ENCODE measurements around the gene IKZF5.

IKZF5 gene

DNA sequence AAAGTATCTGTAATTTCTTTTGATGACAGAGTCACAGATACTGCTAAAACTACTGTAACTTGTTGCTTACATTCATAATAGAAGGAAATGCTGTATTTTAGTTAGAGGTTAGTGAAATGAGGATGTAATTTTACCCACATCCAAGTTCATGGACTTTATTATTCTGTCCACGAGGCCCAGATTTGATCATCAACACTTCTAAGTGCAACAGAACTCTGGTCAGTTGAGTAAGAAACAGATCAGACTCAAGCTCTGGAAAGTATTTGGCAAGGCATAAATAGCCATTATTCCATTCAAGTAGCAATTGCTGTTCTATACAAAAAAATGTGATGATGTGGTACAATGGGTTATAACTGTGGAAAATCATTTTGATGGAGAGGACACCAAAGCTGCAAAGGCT is 22.5 kb upstream of the IKZF5 start:
- H3K9me3 ChIP-seq (ENCODE audit: insufficient read depth, low read depth, low read length): no peaks in the 10 kb centered on the region
- no peak overlapping the region for H3K27ac ChIP-seq (ENCODE audit: low read length)
- H3K4me3 ChIP-seq (ENCODE audit: low read length): no peak overlapping the region
- no peaks in the 10 kb centered on the region for H3K27me3 ChIP-seq (ENCODE audit: insufficient read depth, low read length)
- H3K36me3 ChIP-seq (ENCODE audit: insufficient read depth, low read depth, low read length): peaks cover 6% of the 10 kb centered on the region
- no peak overlapping the region for H3K9ac ChIP-seq (ENCODE audit: low read depth, low read length)
- H3K4me1 ChIP-seq (ENCODE audit: insufficient read depth, low read length): no peaks in the 10 kb centered on the region

DNA sequence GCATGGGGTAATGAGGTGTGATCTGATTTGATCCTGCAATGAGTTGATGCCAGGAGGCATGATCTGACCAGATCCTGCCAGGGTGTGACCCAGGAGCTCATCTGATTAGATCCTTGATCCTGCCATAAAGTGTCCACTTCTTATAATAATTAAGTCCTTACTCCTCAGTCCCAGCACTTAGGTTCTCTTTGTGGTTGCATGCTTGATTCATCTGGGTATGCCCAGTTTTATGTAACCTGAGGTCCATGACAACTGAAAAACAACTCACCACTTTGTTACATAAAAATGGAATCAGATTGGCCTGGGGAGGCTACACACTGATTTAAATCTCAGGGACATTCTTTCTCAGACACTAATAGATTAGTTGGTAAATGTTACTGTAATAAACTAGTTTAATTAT is 19.3 kb upstream of the IKZF5 start:
- no peak overlapping the region for H3K27ac ChIP-seq (ENCODE audit: low read length)

DNA sequence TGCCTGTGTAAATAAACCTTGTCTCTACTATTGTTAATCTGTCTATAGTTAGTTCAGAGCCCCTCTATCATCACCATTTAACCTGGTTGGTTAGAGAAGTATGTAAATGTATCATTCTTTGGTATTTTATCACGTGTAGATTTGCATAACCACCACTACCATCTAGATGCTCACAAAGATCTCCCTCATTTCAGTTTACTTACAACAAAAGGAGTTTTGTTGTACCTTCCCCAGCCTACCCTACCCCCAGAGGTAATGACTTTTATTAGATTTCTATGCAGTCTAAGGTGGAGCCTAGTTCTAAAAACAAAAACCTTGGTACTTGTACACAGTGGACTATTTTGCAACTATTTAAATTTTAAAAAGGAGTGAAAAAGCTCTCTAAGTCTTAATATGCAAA is 17.7 kb upstream of the IKZF5 start:
- Histone ChIP-seq H3K36me3 (ENCODE audit: insufficient read depth, low read depth, low read length) (no peaks in the 10 kb centered on the region), H3K4me1 (ENCODE audit: insufficient read depth, low read length) (peaks cover 4% of the 10 kb centered on the region; the same call in 1 of the 2 replicates), H3K9me3 (ENCODE audit: insufficient read depth, low read depth, low read length) (no peaks in the 10 kb centered on the region), H3K9ac (ENCODE audit: low read depth, low read length) (no peak overlapping the region), H3K4me3 (ENCODE audit: low read length) (no peak overlapping the region), H3K27ac (ENCODE audit: low read length) (no peak overlapping the region), H3K27me3 (ENCODE audit: insufficient read depth, low read length) (peaks cover 7% of the 10 kb centered on the region; the same call in 1 of the 2 replicates)

More for the DNA sequence above, 19.3 kb upstream of the IKZF5 start:
- no peak overlapping the region for H3K4me3 ChIP-seq (ENCODE audit: low read length)
- no peaks in the 10 kb centered on the region for H3K9me3 ChIP-seq (ENCODE audit: insufficient read depth, low read depth, low read length)
- H3K36me3 ChIP-seq (ENCODE audit: insufficient read depth, low read depth, low read length): no peaks in the 10 kb centered on the region
- H3K27me3 ChIP-seq (ENCODE audit: insufficient read depth, low read length): no peaks in the 10 kb centered on the region
- no peaks in the 10 kb centered on the region for H3K4me1 ChIP-seq (ENCODE audit: insufficient read depth, low read length)
- H3K9ac ChIP-seq (ENCODE audit: low read depth, low read length): no peak overlapping the region

DNA sequence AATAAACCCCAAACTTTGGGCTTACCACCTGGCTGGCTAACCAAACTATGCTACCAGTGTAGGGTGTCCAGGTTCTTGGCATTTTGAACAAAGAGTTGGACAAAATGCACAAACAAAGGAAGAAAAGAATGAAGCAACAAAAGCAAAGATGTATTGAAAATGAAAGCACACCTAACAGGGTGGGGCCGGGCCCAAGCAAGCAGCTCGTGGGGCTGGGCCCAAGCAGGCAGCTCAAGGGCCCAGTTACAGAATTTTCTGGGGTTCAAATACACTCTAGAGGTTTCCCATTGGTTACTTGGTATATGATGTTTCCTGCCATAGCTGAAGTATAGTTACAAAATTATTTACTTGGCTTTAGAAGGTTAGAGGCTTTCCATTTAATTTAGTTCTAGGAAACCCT is 15.9 kb upstream of the IKZF5 start:
- peaks cover 18% of the 10 kb centered on the region; the same call in 1 of the 2 replicates for H3K4me1 ChIP-seq (ENCODE audit: insufficient read depth, low read length)

DNA sequence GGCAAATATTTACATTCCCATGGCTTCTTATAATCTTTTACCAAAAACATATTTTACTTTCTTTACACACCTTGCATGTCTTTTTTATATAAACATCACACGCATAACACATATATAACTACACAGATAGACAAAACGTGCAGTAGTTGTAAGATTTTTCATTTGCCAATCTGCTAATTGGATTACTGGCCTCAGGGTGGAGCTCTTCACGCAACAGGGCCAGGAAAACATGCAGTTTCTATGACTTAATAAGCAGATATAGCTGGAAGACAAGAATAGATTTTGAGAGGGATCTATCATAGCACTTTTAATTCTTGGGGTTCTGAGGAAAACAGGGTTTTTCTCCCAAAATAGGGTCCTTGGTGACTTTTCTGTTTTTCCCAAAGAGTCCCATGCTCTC is 12.9 kb upstream of the IKZF5 start:
- H3K27ac ChIP-seq (ENCODE audit: low read length): no peak overlapping the region
- H3K9ac ChIP-seq (ENCODE audit: low read depth, low read length): no peak overlapping the region
- H3K4me3 ChIP-seq (ENCODE audit: low read length): no peak overlapping the region
- peaks cover 35% of the 10 kb centered on the region; the same call in 1 of the 2 replicates for H3K4me1 ChIP-seq (ENCODE audit: insufficient read depth, low read length)
- peaks cover 18% of the 10 kb centered on the region; the same call in 1 of the 2 replicates for H3K27me3 ChIP-seq (ENCODE audit: insufficient read depth, low read length)
- no peaks in the 10 kb centered on the region for H3K36me3 ChIP-seq (ENCODE audit: insufficient read depth, low read depth, low read length)
- no peaks in the 10 kb centered on the region for H3K9me3 ChIP-seq (ENCODE audit: insufficient read depth, low read depth, low read length)

More for the DNA sequence above, 15.9 kb upstream of the IKZF5 start:
- H3K27ac ChIP-seq (ENCODE audit: low read length): no peak overlapping the region
- H3K4me3 ChIP-seq (ENCODE audit: low read length): no peak overlapping the region
- no peaks in the 10 kb centered on the region for H3K9me3 ChIP-seq (ENCODE audit: insufficient read depth, low read depth, low read length)
- H3K9ac ChIP-seq (ENCODE audit: low read depth, low read length): no peak overlapping the region
- H3K27me3 ChIP-seq (ENCODE audit: insufficient read depth, low read length): peaks cover 13% of the 10 kb centered on the region; the same call in 1 of the 2 replicates
- H3K36me3 ChIP-seq (ENCODE audit: insufficient read depth, low read depth, low read length): no peaks in the 10 kb centered on the region

DNA sequence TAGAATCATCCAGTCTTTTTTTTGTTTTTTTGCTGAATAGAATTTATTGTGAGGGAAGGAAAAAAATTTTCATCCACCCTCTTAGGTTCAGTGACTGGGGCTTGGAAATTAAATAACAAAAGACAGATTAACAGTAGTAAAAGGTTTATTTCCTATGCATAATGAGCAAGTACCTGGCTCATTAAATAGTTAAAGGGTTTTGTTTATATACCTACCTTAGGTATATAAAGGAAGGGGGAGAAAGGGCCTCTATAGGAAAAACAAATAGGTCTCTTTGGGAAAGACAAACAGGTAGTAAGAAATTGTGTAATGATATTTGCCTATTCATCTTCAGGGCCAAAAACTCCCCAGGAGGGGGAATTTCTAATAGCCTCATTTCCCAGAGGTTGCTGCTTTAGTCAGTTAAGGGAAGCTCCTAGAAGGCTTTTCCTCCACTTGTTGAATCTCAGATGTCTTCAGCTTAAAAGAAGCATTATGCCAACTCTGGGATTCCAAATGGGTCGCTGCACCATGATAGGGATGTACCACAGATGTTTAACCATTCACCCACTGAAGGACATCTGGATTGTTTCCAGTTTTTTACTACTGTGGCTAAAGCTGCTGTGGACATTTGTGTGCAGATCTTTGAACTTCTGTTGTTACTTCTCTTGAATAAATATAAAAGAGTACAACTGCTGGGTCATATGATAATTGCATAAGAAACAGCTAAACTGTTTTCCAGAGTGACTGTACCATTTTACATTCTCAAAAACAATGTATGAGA is 11.5 kb upstream of the IKZF5 start:
- Histone ChIP-seq H3K9ac (ENCODE audit: low read depth, low read length) (no peak overlapping the region), H3K27me3 (ENCODE audit: insufficient read depth, low read length) (peaks cover 27% of the 10 kb centered on the region; the same call in 1 of the 2 replicates), H3K4me1 (ENCODE audit: insufficient read depth, low read length) (peaks cover 44% of the 10 kb centered on the region; the same call in 1 of the 2 replicates), H3K36me3 (ENCODE audit: insufficient read depth, low read depth, low read length) (no peaks in the 10 kb centered on the region), H3K27ac (ENCODE audit: low read length) (no peak overlapping the region), H3K9me3 (ENCODE audit: insufficient read depth, low read depth, low read length) (no peaks in the 10 kb centered on the region), H3K4me3 (ENCODE audit: low read length) (peak overlapping the region; percentile 31; the same call in 1 of the 2 replicates)

DNA sequence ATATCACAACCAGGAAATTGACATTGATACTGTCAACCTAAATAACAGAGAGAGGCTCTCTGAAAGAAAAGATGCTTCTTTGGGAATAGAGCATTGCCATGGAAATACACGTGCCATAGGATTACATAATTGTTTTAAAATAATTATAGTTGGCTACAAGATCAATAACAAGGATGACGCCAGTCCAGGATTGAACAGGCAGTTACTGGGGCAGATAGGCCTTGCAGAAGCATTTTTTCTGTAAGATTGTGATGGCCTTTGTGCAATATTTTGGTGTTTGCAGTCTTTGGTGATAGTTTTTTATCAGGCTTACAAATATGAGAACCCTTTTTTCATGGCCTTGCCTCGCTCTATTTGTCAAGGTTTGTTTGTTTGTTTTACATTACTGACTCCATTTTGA is 10.7 kb upstream of the IKZF5 start:
- Histone ChIP-seq H3K27me3 (ENCODE audit: insufficient read depth, low read length) (peaks cover 27% of the 10 kb centered on the region; the same call in 1 of the 2 replicates), H3K9ac (ENCODE audit: low read depth, low read length) (no peak overlapping the region), H3K4me1 (ENCODE audit: insufficient read depth, low read length) (peaks cover 45% of the 10 kb centered on the region; the same call in 1 of the 2 replicates)

DNA sequence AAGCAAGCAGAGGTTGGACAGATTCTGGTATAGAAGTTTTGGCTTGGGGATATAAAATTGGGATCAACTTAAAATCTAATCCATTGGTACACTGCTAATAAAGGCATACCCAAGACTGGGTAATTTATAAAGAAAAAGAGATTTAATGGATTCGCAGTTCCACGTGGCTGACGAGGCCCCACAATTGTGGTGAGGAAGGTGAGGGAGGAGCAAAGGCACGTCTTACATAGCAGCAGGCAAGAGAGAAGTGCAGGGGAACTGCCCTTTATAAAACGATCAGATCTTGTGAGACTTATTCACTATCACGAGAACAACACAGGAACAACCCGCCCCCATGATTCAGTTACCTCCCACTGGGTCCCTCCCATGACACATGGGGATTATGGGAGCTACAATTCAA is 9.9 kb upstream of the IKZF5 start:
- Histone ChIP-seq H3K36me3 (ENCODE audit: insufficient read depth, low read depth, low read length) (no peaks in the 10 kb centered on the region), H3K4me1 (ENCODE audit: insufficient read depth, low read length) (peaks cover 45% of the 10 kb centered on the region; the same call in 1 of the 2 replicates), H3K9ac (ENCODE audit: low read depth, low read length) (peak overlapping the region; percentile 24; the same call in 1 of the 2 replicates), H3K27me3 (ENCODE audit: insufficient read depth, low read length) (peaks cover 27% of the 10 kb centered on the region; the same call in 1 of the 2 replicates), H3K9me3 (ENCODE audit: insufficient read depth, low read depth, low read length) (no peaks in the 10 kb centered on the region), H3K27ac (ENCODE audit: low read length) (no peak overlapping the region), H3K4me3 (ENCODE audit: low read length) (0 out of 2 replicates have a peak overlapping the region, but pooled peaks have one; percentile 25)

More for the DNA sequence above, 10.7 kb upstream of the IKZF5 start:
- Histone ChIP-seq H3K4me3 (ENCODE audit: low read length) (peak overlapping the region; percentile 1; the same call in 1 of the 2 replicates), H3K27ac (ENCODE audit: low read length) (no peak overlapping the region), H3K9me3 (ENCODE audit: insufficient read depth, low read depth, low read length) (no peaks in the 10 kb centered on the region), H3K36me3 (ENCODE audit: insufficient read depth, low read depth, low read length) (no peaks in the 10 kb centered on the region)

DNA sequence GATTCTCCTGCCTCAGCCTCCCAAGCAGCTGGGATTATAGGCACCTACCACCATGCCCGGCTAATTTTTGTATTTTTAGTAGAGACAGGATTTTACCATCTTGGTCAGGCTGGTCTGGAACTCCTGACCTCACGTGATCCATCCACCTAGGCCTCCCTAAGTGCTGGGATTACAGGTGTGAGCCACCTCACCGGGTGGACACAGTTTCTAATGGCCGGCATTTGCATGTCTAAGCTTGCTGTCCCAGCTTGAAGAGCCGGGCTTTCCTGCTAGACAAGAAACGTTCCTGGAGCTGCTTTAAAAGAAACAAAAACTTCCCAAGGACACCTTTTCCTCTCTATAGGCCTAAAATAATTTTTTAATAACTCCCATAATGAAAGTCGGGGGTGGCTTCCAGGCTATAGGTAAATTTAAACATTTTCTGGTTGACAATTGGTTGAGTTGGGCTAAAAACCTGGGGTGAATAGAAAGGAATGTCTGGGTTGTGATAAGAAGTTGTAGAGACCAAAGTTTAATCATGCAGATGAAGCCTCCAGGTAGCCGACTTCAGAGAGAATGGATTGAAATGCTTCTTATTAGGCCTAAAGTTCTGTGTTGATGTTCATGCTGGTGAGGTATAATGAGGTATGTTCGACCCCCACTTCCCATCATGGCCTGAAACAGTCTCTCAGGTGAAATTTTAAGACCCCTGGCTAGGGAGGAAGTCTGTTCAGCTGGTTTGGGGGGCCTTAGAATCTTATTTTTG is 9.0 kb upstream of the IKZF5 start:
- Histone ChIP-seq H3K36me3 (ENCODE audit: insufficient read depth, low read depth, low read length) (no peaks in the 10 kb centered on the region), H3K27ac (ENCODE audit: low read length) (no peak overlapping the region), H3K4me1 (ENCODE audit: insufficient read depth, low read length) (peaks cover 45% of the 10 kb centered on the region; the same call in 1 of the 2 replicates), H3K9me3 (ENCODE audit: insufficient read depth, low read depth, low read length) (no peaks in the 10 kb centered on the region), H3K4me3 (ENCODE audit: low read length) (peak overlapping the region; percentile 25; the same call in 1 of the 2 replicates), H3K9ac (ENCODE audit: low read depth, low read length) (peak overlapping the region; percentile 24; the same call in 1 of the 2 replicates), H3K27me3 (ENCODE audit: insufficient read depth, low read length) (peaks cover 27% of the 10 kb centered on the region; the same call in 1 of the 2 replicates)

DNA sequence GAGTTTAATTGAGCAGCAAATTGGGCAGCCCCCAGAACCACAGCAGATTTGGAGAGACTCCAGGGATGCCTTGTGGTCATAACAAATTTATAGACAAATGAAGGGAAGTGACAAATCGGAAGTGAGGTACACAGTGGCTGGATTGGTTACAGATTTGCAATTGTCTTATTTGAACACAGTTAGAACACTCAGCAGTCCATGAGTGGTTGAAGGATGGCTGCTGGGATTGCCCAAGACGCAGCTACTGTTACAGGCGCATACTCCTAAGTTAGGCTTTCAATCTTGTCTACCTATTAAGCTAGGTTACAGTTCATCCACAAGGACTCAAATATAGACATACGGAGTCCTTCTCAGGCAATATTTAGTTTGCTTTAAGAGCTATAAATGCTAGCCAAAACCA is 7.6 kb upstream of the IKZF5 start:
- no peak overlapping the region for H3K27ac ChIP-seq (ENCODE audit: low read length)
- H3K4me3 ChIP-seq (ENCODE audit: low read length): no peak overlapping the region
- no peak overlapping the region for H3K9ac ChIP-seq (ENCODE audit: low read depth, low read length)
- no peaks in the 10 kb centered on the region for H3K9me3 ChIP-seq (ENCODE audit: insufficient read depth, low read depth, low read length)
- H3K4me1 ChIP-seq (ENCODE audit: insufficient read depth, low read length): peaks cover 41% of the 10 kb centered on the region; the same call in 1 of the 2 replicates
- peaks cover 22% of the 10 kb centered on the region for H3K27me3 ChIP-seq (ENCODE audit: insufficient read depth, low read length)
- H3K36me3 ChIP-seq (ENCODE audit: insufficient read depth, low read depth, low read length): no peaks in the 10 kb centered on the region

DNA sequence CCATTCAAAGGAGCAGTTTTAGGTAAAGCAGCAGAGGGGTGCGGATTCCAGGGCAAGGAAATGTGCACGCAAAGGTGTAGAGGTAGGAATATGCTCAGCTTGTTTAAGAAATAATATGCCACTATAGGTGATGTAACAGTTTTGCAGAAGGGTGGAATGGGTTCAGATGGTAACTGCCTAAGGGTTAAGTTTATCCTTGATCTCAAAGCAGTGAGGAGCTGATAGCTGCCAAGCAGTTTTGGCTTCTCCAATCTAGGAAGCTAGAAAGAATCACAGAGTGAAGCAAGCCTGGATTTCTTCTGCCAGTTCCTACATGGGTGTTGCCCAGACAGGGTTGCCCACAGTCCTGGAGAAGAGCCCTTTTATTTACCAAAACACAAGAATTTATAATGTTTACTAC is 6.2 kb upstream of the IKZF5 start:
- Histone ChIP-seq H3K9me3 (ENCODE audit: insufficient read depth, low read depth, low read length) (no peaks in the 10 kb centered on the region), H3K27me3 (ENCODE audit: insufficient read depth, low read length) (peaks cover 33% of the 10 kb centered on the region), H3K36me3 (ENCODE audit: insufficient read depth, low read depth, low read length) (no peaks in the 10 kb centered on the region), H3K4me3 (ENCODE audit: low read length) (no peak overlapping the region), H3K4me1 (ENCODE audit: insufficient read depth, low read length) (peaks cover 32% of the 10 kb centered on the region; the same call in 1 of the 2 replicates), H3K27ac (ENCODE audit: low read length) (no peak overlapping the region), H3K9ac (ENCODE audit: low read depth, low read length) (no peak overlapping the region)

Measured in iPS-20b (cell line).